Measurements from ENCODE around the gene CDC42BPG. TPM values are rescaled to one million over a fixed set of nuclear protein-coding genes. Genes with fewer than 3 reads are reported as not detected.

Gene CDC42BPG
- 1.0 TPM for polyA plus RNA-seq (ENCODE audit: insufficient read length)

DNA sequence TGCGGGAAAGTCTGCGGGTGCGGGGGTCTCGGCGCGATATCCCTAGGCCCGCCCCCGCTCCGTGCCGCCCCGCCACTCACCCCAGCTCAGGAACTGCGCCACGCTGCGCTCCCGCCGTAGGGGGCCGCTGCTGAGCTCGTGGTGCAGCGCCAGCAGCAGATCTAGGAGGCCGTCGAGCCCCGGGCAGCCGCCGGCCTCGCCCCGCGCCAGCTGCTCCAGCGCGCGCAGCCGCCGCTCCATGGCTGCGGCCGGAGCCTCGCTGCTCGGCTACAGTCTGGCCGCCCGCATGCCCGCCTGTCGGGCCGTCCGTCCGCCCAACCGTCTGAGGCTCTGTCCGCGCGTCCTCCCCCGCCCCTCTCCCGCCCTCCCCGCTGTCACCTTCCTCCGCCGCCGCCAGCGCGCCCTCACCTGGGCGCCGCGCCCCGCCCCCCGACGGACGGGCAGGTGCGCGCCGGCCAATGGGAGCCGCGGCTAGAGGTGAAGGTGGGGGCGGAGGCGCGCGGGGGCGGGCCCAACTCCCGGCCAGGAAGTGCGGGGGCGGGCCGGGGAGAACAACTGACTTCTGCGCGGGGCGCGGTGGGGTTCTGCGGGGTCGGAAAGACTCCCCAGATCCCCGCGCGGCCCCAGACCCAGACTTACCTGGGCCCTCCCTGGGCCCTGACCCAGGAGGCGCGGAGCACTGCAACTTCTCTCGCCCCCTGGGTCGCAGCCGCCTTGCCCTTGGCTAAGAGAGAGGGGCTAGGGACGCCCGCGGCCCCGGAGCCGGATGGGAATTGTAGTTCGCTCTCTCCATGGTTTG lies at the start of gene CDC42BPG:
Gene CDC42BPG, minus strand, starts transcription at position 324 of the 799 bp plus-strand sequence. Its CDS starts 84 bp downstream, at position 240.
- DNase-seq, result peak; percentile 79

- DNase-seq, result no peak
Observed at GRCh38 chr11:64893194-64894069, 49.0 kb upstream of the CDC42BPG start.

DNA sequence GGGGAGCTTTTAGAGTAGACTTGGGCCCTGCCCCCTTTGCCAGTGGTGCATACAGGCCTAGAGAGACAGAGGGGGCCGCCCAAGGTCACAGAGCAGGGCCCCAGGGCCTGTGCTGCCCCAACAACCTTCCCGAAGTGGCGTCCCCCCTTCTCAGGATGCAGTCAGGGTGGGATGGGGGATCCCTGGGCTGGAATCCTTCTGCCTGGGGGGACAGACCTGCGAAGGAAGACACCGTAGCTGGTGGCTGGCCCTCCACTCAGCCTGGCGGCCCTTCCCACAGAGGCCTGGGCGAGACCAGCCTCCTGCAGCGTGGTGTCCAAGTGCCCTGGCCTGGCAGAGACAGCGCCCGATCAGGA lies 48.4 kb upstream of the CDC42BPG start:
- DNase-seq, result no peak

GRCh38 chr11:64892411-64892831 lies 48.0 kb upstream of the CDC42BPG start:
- no peak for DNase-seq

DNA sequence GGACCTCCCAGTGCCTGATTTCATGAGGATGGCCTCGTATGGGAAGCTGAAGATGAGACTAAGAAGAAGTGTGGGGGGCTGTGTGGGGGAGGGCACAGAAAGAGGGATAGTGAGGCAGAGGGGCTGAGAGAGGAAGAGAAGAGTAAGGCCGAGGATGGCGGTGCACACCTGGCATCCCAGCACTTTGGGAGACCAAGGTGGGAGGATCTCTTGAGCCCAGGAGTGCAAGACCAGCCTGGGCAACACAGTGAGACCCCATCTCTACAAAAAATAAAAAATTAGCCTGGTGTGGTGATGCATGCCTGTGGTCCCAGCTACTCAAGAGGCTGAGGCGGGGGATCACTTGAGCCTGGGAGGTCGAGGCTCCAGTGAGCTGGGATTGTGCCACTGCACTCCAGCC lies 47.4 kb upstream of the CDC42BPG start:
- DNase-seq, result no peak

DNA sequence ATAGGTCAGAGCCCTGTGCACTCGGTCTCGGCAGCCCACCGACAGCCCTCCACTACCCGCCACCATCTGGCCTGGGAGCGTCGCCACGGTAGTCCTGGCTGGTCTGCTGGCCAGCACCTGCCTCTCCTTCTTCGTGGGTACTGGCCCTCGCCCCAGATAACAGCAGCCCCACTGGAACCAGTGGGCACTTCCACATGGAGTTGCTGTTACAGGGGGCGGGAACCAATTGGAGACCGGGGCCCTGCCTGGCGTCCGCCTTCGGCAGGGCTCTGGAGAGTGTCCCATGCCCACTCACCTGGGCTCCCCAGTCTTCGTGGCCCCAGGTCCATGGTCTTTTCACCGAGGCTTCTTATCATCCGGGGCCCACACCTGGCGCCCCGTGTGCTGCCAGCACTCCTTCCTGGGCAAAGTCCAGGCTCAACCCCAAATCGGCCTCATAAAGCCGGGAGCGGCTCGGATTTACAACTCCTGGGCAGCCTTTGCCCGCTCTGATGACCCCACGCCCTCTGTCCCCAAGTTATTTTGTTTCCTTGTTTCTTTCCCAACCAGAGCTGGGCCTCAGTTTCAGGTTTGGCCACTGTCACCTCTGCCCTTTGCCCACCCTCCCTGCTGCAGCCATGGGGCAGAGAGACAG lies 46.9 kb upstream of the CDC42BPG start:
- DNase-seq, result no peak

DNA sequence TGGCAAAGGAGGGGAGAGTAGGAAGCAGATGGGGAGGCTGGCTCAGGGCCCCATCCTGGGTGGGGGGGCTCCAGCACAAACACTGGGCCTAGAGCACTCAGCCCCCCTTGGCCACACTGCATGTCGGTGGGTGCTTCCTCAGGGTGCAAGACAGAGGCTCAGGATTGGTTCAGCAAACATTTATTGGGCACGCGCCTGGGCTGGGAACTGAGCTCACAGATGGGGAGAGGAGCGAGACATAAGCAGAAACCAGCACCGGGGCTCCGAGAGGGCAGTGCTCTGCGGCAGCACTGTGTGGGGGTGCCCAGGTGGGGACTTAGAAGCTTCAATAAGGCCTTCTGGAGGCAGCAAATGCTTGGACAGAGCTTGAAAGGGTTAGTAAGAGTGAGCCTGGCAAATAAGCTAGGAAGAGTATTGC lies 46.1 kb upstream of the CDC42BPG start:
- DNase-seq, result no peak

DNA sequence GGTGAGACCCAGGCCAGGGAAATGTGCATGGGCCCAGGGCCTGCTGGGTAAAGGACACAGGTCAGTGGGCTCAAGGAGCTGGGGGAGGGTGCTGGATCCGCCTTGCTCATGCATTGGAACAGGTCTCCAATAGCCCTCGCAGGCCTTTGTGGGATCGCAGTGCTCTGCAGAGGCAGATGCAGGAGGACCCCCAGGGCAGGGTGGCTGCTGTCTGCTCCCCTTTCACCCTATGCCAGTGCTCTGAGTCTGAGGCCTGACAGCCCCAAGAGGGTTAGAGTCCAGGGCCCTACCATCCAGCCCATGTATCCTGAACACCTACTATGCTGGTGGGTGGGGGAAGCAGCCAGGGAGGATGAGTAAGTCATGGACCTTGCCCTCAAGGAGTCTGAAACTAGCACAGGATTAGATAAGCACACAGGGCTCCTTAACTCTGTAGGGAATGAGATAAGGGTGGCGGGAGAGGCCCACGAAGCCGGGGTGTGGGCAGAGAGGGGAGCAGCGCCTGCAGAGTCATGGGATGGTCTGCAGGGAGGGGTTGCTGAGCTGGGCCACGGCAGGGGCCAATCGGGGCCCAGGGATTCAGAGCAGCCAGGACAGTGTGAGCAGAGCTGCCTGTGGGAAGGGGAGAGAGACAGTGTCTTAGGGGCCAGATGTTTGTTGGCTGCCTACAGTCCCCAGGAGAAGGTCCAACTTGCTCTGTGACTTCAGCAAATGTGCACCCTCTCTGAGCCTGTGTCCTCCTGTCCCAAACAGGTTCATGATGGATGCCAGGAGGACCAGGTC lies 44.5 kb upstream of the CDC42BPG start:
- DNase-seq, result no peak

GRCh38 chr11:64888406-64888728 lies 43.9 kb upstream of the CDC42BPG start:
- no peak for DNase-seq

DNA sequence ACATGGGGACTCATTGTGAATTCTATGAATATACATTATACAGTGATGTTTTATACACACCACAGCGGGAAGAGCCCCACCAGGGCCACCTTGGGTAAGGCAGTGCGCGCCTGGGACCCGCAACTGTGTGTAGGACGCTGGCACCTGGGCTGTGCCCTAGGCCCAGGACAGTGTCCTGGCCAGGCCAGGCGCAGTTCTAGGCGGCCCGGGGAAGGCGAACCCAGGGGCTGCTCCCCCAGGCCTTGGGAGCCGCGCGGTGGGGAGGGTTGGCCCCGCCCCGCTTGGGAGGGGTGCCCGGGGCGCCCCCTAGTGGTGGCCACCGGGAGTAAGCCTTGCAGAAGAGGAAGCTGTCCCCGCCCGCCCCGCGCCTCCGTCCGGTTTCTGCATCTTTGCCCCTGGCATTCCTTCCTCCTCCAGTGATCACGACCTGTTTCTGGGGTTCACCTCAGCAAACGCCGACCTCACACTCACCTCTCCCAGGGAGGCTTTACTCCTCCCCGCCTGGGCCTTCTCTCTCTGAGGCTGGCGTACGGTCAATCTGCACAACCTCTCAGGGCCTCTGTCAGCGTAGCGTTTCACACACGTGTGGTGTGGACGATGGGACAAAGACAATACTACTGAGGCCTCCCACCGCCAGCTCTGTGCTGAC lies 43.4 kb upstream of the CDC42BPG start:
- peak; percentile 80 for DNase-seq

GRCh38 chr11:64887234-64887756 lies 42.8 kb upstream of the CDC42BPG start:
- no peak for DNase-seq

DNA sequence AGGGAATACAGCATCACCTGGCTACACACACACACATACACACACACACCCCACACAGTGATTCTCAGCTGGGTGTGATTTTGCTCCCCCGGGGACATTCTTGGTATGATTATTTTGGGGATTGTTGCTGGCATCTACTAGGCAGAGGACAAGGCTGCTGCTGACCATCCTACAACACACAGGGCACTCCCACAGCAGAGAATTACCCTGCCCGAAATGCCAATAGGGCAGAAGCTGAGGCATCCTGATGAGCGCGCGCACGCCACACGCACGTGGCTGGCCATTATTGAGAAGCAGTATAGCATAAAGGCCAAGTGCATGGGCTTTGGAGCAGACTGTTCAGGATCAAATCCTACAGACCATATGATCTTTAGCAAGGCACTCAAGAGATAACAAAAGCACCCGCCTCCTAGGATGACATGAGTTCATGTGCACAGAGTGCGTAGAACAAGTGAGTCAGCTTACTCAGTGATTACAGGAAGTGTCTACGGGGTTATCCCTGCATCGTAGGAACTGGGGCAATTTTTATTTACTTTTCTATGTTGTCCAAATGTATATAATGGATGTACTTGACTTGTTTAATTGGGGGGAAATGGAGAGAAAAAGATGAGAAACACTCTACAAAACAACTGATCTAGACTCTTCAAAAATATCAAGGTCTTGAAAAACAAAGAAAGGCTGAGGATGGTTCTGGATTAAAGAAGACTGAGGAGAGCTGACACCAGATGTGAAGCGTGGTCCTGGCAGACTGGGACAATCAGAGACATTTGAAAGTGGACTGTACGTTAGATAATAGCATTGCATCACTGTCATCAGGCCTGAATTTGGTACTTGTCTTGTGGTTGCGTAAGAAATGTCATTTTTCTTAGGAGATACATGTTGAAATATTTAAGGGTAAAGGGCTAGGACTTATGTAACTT lies 41.2 kb upstream of the CDC42BPG start:
- no peak for DNase-seq

DNA sequence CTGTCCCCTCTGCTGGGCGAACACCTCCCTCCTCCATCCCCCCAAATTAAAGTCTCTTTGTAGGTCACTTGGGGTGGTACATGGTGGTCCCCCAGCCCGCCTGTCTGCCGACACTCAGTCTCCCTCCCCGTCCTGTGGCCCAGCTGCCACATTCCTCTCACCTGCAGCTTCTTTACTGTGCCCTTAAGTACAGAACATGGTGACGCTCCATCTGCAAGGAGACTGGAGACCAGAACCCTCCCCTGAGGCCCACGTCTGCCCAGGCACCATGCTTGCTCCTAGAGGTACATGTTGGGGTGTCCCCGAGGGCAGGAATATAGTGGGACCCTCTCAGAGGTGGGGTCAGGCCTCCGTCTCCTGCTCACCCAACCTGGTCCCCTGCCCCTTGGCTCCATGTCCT lies 39.6 kb upstream of the CDC42BPG start:
- DNase-seq, result no peak

DNA sequence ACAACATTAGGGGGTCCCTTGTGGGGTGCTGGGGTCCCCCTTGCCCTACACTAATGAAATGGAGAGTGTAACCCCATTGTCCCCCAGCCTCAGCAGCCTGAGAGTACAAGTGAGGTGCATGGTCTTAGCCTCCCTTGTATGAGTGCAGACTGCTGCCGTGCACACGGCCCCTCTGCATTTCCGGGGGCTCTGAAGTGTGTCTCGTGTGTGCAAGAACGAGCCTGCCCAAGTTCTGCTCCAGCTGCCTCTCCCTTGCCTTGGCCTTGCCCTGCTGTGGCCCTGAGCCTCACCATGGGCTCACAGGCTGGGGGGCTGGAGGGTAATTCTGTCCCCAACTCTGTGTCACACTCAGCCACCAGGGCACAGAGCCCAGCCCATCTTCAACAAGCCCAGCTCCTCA lies 39.1 kb upstream of the CDC42BPG start:
- no peak for DNase-seq

DNA sequence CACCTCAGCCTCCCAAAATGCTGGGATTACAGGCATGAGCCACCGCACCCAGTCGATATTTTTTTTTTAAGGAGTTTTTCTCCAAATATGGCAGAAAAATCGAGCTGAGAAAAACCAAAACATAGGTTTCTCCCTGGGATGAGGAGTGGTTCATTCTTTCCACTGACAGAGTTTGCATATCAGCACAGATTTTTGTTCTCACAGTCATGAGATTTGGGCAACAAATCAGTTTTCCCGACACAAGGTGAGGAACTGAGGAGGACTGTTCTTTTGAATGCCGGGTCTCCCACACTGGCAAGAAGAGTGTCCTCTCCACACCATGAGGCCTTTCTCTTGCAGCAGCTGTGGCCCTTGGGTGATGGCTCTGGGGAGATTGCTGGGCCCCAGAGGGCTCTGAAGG lies 37.8 kb upstream of the CDC42BPG start:
- DNase-seq, result no peak

DNA sequence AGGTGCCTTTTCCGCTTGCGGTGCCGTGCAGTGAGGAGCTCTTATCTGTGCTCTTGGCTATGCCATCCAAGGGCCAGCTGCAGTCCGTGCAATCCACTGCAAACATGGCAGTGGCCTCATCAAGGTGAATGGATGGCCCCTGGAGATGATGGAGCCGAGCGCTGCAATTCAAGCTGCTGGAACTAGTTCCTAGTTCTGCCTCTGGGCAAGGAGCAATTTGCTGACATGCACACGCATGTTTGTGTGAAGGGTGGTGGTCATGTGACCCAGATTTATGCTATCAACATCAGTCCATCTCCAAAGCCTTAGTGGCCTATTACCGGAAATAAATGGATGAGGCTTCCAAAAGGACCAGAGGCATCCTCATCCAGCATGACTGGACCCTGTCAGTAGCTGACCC lies 37.0 kb upstream of the CDC42BPG start:
- no peak for DNase-seq

DNA sequence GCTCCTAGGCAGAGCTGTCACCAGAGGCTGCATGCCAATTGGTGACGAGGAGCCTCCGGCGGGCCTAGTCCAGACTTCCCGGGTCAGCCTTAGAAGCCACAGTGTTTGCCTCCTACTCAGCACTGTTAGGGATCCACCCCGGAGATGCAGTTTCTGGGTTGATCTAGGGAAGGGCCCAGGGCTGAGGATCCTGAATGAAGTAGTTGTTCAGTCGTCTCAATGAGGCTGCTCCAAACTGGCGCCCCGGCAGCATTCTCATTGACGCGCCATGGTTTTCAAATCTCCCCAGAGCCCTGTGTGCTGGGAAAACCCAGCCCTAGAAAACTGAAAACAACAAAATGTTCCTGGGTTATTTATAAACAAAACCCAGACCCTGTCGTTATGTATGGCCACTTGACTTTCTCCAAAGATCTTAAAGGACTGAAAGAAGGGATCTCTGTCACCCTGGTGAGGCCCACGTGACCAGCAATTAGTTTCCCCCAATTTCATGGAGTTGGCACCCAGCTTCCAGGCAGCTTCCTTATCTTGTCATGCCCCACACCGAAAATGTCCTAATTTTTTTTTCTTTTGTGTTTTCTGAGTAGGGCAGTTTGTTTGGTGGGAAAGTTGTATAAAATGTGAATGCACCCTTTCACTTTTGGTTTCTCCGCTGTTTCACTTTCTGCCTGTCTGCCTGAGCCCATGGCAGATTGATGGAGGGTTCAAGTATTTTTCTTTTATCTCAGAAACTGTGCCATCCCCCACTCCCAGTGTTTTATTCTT lies 36.0 kb upstream of the CDC42BPG start:
- DNase-seq, result no peak

- DNase-seq, result no peak
Observed at GRCh38 chr11:64879244-64879900, 34.9 kb upstream of the CDC42BPG start.
